ENCODE measurements around the gene IL22RA1. TPM values are rescaled to one million over a fixed set of nuclear protein-coding genes. Genes with fewer than 3 reads are reported as not detected.

IL22RA1 gene
- total RNA-seq, 2 donors from 2014 or later: 0.15 to 0.24 TPM

- H3K4me1 ChIP-seq: no peaks in the 10 kb centered on the region
- no peak for DNase-seq (ENCODE audit: low spot score)
- TF ChIP-seq CTCF (IDR thresholded peaks at IDR 0.05): no peak
These were observed 36.4 kb upstream of the IL22RA1 start for GRCh38 chr1:24179251-24179840.

GRCh38 chr1:24178407-24178806 lies 35.5 kb upstream of the IL22RA1 start:
- no peaks in the 10 kb centered on the region for H3K36me3 ChIP-seq
- H3K4me3 ChIP-seq: no peak overlapping the region
- no peaks in the 10 kb centered on the region for H3K4me1 ChIP-seq
- TF ChIP-seq CTCF (IDR thresholded peaks at IDR 0.05): no peak
- H3K27ac ChIP-seq: no peak overlapping the region
- H3K9me3 ChIP-seq: no peaks in the 10 kb centered on the region
- no peak for DNase-seq (ENCODE audit: low spot score)
- no peaks in the 10 kb centered on the region for H3K27me3 ChIP-seq

More at GRCh38 chr1:24179251-24179840, 36.4 kb upstream of the IL22RA1 start:
- Histone ChIP-seq H3K36me3 (no peaks in the 10 kb centered on the region), H3K9me3 (no peaks in the 10 kb centered on the region), H3K27me3 (no peaks in the 10 kb centered on the region), H3K4me3 (no peak overlapping the region), H3K27ac (no peak overlapping the region)

GRCh38 chr1:24177161-24177560 lies 34.2 kb upstream of the IL22RA1 start:
- Histone ChIP-seq H3K9me3 (no peaks in the 10 kb centered on the region), H3K36me3 (no peaks in the 10 kb centered on the region), H3K4me1 (no peaks in the 10 kb centered on the region), H3K27me3 (no peaks in the 10 kb centered on the region), H3K4me3 (no peak overlapping the region), H3K27ac (no peak overlapping the region)
- DNase-seq (ENCODE audit: low spot score): no peak
- TF ChIP-seq CTCF (IDR thresholded peaks at IDR 0.05): no peak

GRCh38 chr1:24175033-24175755 lies 32.3 kb upstream of the IL22RA1 start:
- Histone ChIP-seq H3K27me3 (no peaks in the 10 kb centered on the region), H3K36me3 (no peaks in the 10 kb centered on the region), H3K9me3 (no peaks in the 10 kb centered on the region), H3K4me1 (no peaks in the 10 kb centered on the region), H3K27ac (no peak overlapping the region), H3K4me3 (no peak overlapping the region)
- TF ChIP-seq CTCF (IDR thresholded peaks at IDR 0.05): no peak
- DNase-seq (ENCODE audit: low spot score): no peak

- DNase-seq (ENCODE audit: low spot score): no peak
- no peak overlapping the region for H3K27ac ChIP-seq
- no peaks in the 10 kb centered on the region for H3K4me1 ChIP-seq
- no peak overlapping the region for H3K4me3 ChIP-seq
- no peaks in the 10 kb centered on the region for H3K27me3 ChIP-seq
- no peak for TF ChIP-seq CTCF (IDR thresholded peaks at IDR 0.05)
- no peaks in the 10 kb centered on the region for H3K9me3 ChIP-seq
- no peaks in the 10 kb centered on the region for H3K36me3 ChIP-seq
These were observed 31.0 kb upstream of the IL22RA1 start for GRCh38 chr1:24173638-24174575.

Data from right atrium auricular region (tissue), 2 donors.